Mammary epithelial cell (primary cell): ENCODE measurements around the gene RAP2A.

Source experiments
- EZH2 ChIP-seq: IDR thresholded peaks from 2 replicates; pipeline ENCODE4 v1.6.1; 2012; ENCODE audit warnings: low read length, inconsistent platforms, borderline replicate concordance
- TF ChIP-seq, protein P1 (sequence below), 2 donors: IDR thresholded peaks in 1 of 2; conservative IDR thresholded peaks in 1 of 2; 2 replicates each; pipeline ENCODE4 v1.5.1; 2011 to 2012; ENCODE audit warnings: inconsistent platforms in 2 of 2, low read length in 2 of 2, mild to moderate bottlenecking in 2 of 2, control low read depth in 1 of 2, low read depth in 1 of 2; ENCODE audit not compliant: insufficient read depth in 1 of 2; ENCODE audit errors: extremely low read depth in 1 of 2

GRCh38 chr13:97386801-97387484 lies 47.0 kb upstream of the RAP2A start:
- TF ChIP-seq, protein P1, sequence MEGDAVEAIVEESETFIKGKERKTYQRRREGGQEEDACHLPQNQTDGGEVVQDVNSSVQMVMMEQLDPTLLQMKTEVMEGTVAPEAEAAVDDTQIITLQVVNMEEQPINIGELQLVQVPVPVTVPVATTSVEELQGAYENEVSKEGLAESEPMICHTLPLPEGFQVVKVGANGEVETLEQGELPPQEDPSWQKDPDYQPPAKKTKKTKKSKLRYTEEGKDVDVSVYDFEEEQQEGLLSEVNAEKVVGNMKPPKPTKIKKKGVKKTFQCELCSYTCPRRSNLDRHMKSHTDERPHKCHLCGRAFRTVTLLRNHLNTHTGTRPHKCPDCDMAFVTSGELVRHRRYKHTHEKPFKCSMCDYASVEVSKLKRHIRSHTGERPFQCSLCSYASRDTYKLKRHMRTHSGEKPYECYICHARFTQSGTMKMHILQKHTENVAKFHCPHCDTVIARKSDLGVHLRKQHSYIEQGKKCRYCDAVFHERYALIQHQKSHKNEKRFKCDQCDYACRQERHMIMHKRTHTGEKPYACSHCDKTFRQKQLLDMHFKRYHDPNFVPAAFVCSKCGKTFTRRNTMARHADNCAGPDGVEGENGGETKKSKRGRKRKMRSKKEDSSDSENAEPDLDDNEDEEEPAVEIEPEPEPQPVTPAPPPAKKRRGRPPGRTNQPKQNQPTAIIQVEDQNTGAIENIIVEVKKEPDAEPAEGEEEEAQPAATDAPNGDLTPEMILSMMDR (conservative IDR thresholded peaks at IDR 0.05 in 1 of 2, IDR thresholded peaks at IDR 0.05 in 1 of 2; ENCODE audit: extremely low read depth in 1 of 2, insufficient read depth in 1 of 2, low read depth in 1 of 2, low read length in 2 of 2): no peak
- TF ChIP-seq EZH2: no peak
